HT-29 (cell line): ENCODE results near the gene TP73. TPM values are rescaled to one million over a fixed set of nuclear protein-coding genes. Genes with fewer than 3 reads are reported as not detected.

Source experiments
- DNase-seq: peaks from one replicate; pipeline ENCODE4 v3.0.0-alpha.2; 2015; ENCODE audit warnings: low spot score
- total RNA-seq: library from RNA; depleted of rRNA; stranded (reverse); fragments of >200 nt; shearing (Covaris generic); gene quantifications from 2 replicates; pipeline ENCODE4 v1.2.3, GENCODE V29; 2014

Gene TP73
- total RNA-seq, 1 experiment from 2014 or later = 11.1 TPM

GRCh38 chr1:3671371-3672180 lies 19.3 kb downstream of the TP73 start:
- no peak for DNase-seq

- DNase-seq = no peak
These were observed 20.1 kb downstream of the TP73 start for GRCh38 chr1:3672231-3672970.

GRCh38 chr1:3672971-3673361 lies 20.6 kb downstream of the TP73 start:
- DNase-seq = no peak

- DNase-seq = no peak
These were observed 21.2 kb downstream of the TP73 start for GRCh38 chr1:3673381-3674099.

- peak; percentile 28 for DNase-seq
These were observed 22.1 kb downstream of the TP73 start for GRCh38 chr1:3674100-3675094.

GRCh38 chr1:3675436-3675835 lies 23.1 kb downstream of the TP73 start:
- DNase-seq = no peak

- no peak for DNase-seq
These were observed 24.5 kb downstream of the TP73 start for GRCh38 chr1:3676581-3677470.

- DNase-seq = no peak
These were observed 25.2 kb downstream of the TP73 start for GRCh38 chr1:3677484-3677883.

GRCh38 chr1:3678361-3679097 lies 26.2 kb downstream of the TP73 start:
- DNase-seq = no peak

GRCh38 chr1:3679098-3679555 lies 26.8 kb downstream of the TP73 start:
- DNase-seq = no peak

- no peak for DNase-seq
These were observed 27.6 kb downstream of the TP73 start for GRCh38 chr1:3679799-3680453.

- DNase-seq = no peak
These were observed 28.3 kb downstream of the TP73 start for GRCh38 chr1:3680488-3681230.

- DNase-seq = no peak
These were observed 29.0 kb downstream of the TP73 start for GRCh38 chr1:3681231-3681897.

- no peak for DNase-seq
These were observed 29.8 kb downstream of the TP73 start for GRCh38 chr1:3681898-3682806.

GRCh38 chr1:3683197-3683596 lies 30.9 kb downstream of the TP73 start:
- DNase-seq = no peak

- no peak for DNase-seq
These were observed 31.7 kb downstream of the TP73 start for GRCh38 chr1:3683992-3684391.
